ENCODE data around the gene ZNF547. TPM values are rescaled to one million over a fixed set of nuclear protein-coding genes. Genes with fewer than 3 reads are reported as not detected.

The ZNF547 gene
- total RNA-seq, 2 donors from 2014 or later: 1.5 to 3.5 TPM

DNA sequence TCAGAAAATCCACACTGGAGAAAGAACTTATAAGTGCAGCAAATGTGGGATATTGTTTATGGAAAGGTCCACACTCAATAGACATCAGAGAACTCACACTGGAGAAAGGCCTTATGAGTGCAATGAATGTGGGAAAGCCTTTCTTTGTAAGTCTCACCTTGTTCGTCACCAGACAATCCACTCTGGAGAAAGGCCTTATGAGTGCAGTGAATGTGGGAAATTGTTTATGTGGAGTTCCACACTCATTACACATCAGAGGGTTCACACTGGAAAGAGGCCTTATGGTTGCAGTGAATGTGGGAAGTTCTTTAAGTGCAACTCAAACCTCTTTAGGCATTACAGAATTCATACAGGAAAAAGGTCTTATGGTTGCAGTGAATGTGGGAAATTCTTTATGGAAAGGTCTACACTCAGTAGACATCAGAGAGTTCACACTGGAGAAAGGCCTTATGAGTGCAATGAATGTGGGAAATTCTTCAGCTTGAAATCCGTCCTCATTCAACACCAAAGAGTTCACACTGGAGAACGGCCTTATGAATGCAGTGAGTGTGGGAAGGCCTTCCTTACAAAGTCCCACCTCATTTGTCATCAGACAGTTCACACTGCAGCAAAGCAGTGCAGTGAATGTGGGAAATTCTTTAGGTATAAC is 14.3 kb downstream of the ZNF547 start:
- no peak overlapping the region for H3K9ac ChIP-seq (ENCODE audit: extremely low read depth, low read length, poor library complexity, severe bottlenecking)
- H3K9me3 Mint-ChIP-seq: peaks cover 76% of the 10 kb centered on the region
- H3K27ac ChIP-seq (ENCODE audit: low read depth, low read length): no peak overlapping the region

DNA sequence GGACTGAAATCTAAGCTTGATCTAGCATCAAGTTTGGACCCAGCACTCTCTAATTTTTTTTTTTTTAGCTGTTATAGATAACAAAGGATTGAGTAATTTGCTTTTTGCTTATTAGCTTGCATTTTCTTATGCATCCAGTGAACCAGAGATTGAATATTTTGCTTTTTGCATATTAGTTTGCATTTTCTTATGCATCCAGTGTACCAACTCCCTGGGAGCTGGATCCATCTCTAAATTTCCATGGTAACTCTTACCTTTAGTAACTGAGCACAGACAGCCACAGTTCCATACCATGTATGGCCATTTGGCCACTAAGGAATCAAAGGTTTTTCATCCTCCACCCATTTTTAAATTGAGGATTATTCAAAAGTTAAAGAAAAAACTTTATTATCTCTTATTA is 17.6 kb downstream of the ZNF547 start:
- Histone ChIP-seq H3K4me3 (ENCODE audit: low read length) (no peak overlapping the region), H3K4me1 (ENCODE audit: control insufficient read depth, insufficient read depth, low read length) (no peaks in the 10 kb centered on the region), H3K27ac (ENCODE audit: low read depth, low read length) (no peak overlapping the region), H3K36me3 (ENCODE audit: control insufficient read depth, insufficient read depth, low read length) (peaks cover 18% of the 10 kb centered on the region), H3K9me3 (ENCODE audit: control insufficient read depth, low read length) (peaks cover 20% of the 10 kb centered on the region), H3K9ac (ENCODE audit: extremely low read depth, low read length, poor library complexity, severe bottlenecking) (no peak overlapping the region), H3K27me3 (ENCODE audit: control insufficient read depth, insufficient read depth, low read length, poor library complexity, severe bottlenecking) (peaks cover 6% of the 10 kb centered on the region)
- no peak overlapping the region for H3K27ac Mint-ChIP-seq
- DNase-seq: no peak
- TF ChIP-seq, protein P1, sequence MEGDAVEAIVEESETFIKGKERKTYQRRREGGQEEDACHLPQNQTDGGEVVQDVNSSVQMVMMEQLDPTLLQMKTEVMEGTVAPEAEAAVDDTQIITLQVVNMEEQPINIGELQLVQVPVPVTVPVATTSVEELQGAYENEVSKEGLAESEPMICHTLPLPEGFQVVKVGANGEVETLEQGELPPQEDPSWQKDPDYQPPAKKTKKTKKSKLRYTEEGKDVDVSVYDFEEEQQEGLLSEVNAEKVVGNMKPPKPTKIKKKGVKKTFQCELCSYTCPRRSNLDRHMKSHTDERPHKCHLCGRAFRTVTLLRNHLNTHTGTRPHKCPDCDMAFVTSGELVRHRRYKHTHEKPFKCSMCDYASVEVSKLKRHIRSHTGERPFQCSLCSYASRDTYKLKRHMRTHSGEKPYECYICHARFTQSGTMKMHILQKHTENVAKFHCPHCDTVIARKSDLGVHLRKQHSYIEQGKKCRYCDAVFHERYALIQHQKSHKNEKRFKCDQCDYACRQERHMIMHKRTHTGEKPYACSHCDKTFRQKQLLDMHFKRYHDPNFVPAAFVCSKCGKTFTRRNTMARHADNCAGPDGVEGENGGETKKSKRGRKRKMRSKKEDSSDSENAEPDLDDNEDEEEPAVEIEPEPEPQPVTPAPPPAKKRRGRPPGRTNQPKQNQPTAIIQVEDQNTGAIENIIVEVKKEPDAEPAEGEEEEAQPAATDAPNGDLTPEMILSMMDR (conservative IDR thresholded peaks at IDR 0.05): no peak
- no peak overlapping the region for H3K4me3 Mint-ChIP-seq
- peaks cover 37% of the 10 kb centered on the region for H3K36me3 Mint-ChIP-seq (ENCODE audit: low read depth)
- no peaks in the 10 kb centered on the region for H3K4me1 Mint-ChIP-seq
- H3K9me3 Mint-ChIP-seq: peaks cover 43% of the 10 kb centered on the region
- H3K27me3 Mint-ChIP-seq (ENCODE audit: insufficient read depth): peaks cover 16% of the 10 kb centered on the region

More for the DNA sequence above, 14.3 kb downstream of the ZNF547 start:
- H3K4me1 ChIP-seq (ENCODE audit: control insufficient read depth, insufficient read depth, low read length): no peaks in the 10 kb centered on the region
- peaks cover 48% of the 10 kb centered on the region for H3K9me3 ChIP-seq (ENCODE audit: control insufficient read depth, low read length)
- Mint-ChIP-seq H3K4me3 (no peak overlapping the region), H3K4me1 (no peaks in the 10 kb centered on the region), H3K36me3 (ENCODE audit: low read depth) (peaks cover 70% of the 10 kb centered on the region), H3K27me3 (ENCODE audit: insufficient read depth) (peaks cover 2% of the 10 kb centered on the region), H3K27ac (no peak overlapping the region)
- 91 to 100% methylated on average over 1 to 2 of the region's 3 CpGs for WGBS, 2 experiments (ENCODE audit: insufficient coverage in 1 of 2, insufficient read length in 1 of 2)
- TF ChIP-seq, protein P1 (conservative IDR thresholded peaks at IDR 0.05): no peak
- H3K27me3 ChIP-seq (ENCODE audit: control insufficient read depth, insufficient read depth, low read length, poor library complexity, severe bottlenecking): no peaks in the 10 kb centered on the region
- peaks cover 43% of the 10 kb centered on the region for H3K36me3 ChIP-seq (ENCODE audit: control insufficient read depth, insufficient read depth, low read length)
- H3K4me3 ChIP-seq (ENCODE audit: low read length): no peak overlapping the region
- DNase-seq: no peak

DNA sequence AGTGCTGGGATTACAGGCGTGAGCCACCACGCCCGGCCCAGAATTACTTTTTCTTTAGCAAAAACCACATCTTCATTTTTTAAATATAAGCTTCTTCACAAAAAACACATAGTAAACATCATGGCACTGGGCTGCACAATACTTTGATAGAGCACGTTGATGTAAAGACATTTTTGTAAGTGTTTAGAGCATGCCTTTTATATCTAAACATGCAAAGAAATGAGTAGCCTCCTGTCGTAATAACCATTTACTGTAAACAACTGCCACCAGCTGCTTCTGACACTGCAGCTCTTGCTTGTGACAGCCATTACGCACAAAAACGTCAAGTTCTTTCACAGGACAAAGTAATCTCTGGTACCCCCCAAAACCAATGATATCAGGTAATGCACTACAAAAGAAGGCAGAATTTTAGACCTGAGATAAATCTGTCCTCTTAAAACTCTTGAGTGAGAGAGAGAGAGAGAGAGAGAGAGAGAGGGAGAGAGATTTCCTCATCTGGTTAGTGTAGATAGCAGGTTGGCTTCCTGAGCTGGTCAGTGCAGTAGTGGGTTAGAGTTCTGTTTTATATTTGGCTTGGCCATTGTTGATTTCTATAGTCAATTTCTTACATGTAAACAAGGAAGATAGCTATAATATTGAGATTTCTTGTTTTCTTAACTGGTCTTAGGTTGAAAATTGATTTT is 19.6 kb downstream of the ZNF547 start:
- Mint-ChIP-seq H3K4me3 (no peak overlapping the region), H3K9me3 (peaks cover 23% of the 10 kb centered on the region), H3K27ac (no peak overlapping the region), H3K27me3 (ENCODE audit: insufficient read depth) (peaks cover 31% of the 10 kb centered on the region), H3K36me3 (ENCODE audit: low read depth) (peaks cover 17% of the 10 kb centered on the region), H3K4me1 (no peaks in the 10 kb centered on the region)
- Histone ChIP-seq H3K27me3 (ENCODE audit: control insufficient read depth, insufficient read depth, low read length, poor library complexity, severe bottlenecking) (peaks cover 14% of the 10 kb centered on the region), H3K36me3 (ENCODE audit: control insufficient read depth, insufficient read depth, low read length) (peaks cover 7% of the 10 kb centered on the region), H3K9ac (ENCODE audit: extremely low read depth, low read length, poor library complexity, severe bottlenecking) (no peak overlapping the region), H3K4me1 (ENCODE audit: control insufficient read depth, insufficient read depth, low read length) (no peaks in the 10 kb centered on the region), H3K9me3 (ENCODE audit: control insufficient read depth, low read length) (peaks cover 7% of the 10 kb centered on the region), H3K27ac (ENCODE audit: low read depth, low read length) (no peak overlapping the region), H3K4me3 (ENCODE audit: low read length) (no peak overlapping the region)
- TF ChIP-seq, protein P1 (conservative IDR thresholded peaks at IDR 0.05): no peak
- 88 to 100% methylated on average over 2 to 7 of the region's 7 CpGs for WGBS, 2 experiments (ENCODE audit: insufficient coverage in 1 of 2, insufficient read length in 1 of 2)
- no peak for DNase-seq
